Glutamatergic neuron (in vitro differentiated cells): ENCODE measurements around the gene UNC79. TPM values are rescaled to one million over a fixed set of nuclear protein-coding genes. Genes with fewer than 3 reads are reported as not detected.
A peak's percentile ranks its signal among the peaks of the same experiment; 100 is the strongest.

Source experiments
- DNase-seq: peaks from one replicate; pipeline ENCODE4 v3.0.0; 2022
- H3K27ac Mint-ChIP-seq: one replicate; pipeline ENCODE4 v1.8.0; 2020; ENCODE audit warnings: mild to moderate bottlenecking, mixed read lengths, inconsistent platforms; ENCODE audit not compliant: unreplicated experiment
- H3K27me3 Mint-ChIP-seq: one replicate; pipeline ENCODE4 v1.8.0; 2020; ENCODE audit warnings: mild to moderate bottlenecking, moderate library complexity, mixed read lengths, inconsistent platforms; ENCODE audit not compliant: unreplicated experiment
- H3K36me3 Mint-ChIP-seq: one replicate; pipeline ENCODE4 v1.8.0; 2020; ENCODE audit warnings: mild to moderate bottlenecking, mixed read lengths, inconsistent platforms; ENCODE audit not compliant: unreplicated experiment
- H3K4me1 Mint-ChIP-seq: one replicate; pipeline ENCODE4 v1.8.0; 2020; ENCODE audit warnings: mild to moderate bottlenecking, low read depth, mixed read lengths, inconsistent platforms; ENCODE audit not compliant: unreplicated experiment
- H3K4me3 Mint-ChIP-seq: one replicate; pipeline ENCODE4 v1.8.0; 2020; ENCODE audit warnings: mild to moderate bottlenecking, mixed read lengths, inconsistent platforms; ENCODE audit not compliant: unreplicated experiment
- H3K9me3 Mint-ChIP-seq: one replicate; pipeline ENCODE4 v1.8.0; 2020; ENCODE audit warnings: mild to moderate bottlenecking, moderate library complexity, mixed read lengths, inconsistent platforms; ENCODE audit not compliant: unreplicated experiment
- total RNA-seq: library from RNA; stranded (reverse); fragmentation: NEBNext Ultra II Directional; extraction: Animal tissue kit (Norgen Biotek cat#: 25700); gene quantifications from one replicate; pipeline ENCODE4 v1.2.1, GENCODE V29; 2021; ENCODE audit not compliant: unreplicated experiment
- TF ChIP-seq, protein P1 (sequence below): fragments of 200-600 bp; sonication (generic); IDR thresholded peaks from one replicate; pipeline ENCODE4 v1.5.0; 2021; ENCODE audit not compliant: partially characterized antibody, unreplicated experiment

Gene UNC79
- total RNA-seq, 1 donor from 2014 or later, result 29.5 TPM

DNA sequence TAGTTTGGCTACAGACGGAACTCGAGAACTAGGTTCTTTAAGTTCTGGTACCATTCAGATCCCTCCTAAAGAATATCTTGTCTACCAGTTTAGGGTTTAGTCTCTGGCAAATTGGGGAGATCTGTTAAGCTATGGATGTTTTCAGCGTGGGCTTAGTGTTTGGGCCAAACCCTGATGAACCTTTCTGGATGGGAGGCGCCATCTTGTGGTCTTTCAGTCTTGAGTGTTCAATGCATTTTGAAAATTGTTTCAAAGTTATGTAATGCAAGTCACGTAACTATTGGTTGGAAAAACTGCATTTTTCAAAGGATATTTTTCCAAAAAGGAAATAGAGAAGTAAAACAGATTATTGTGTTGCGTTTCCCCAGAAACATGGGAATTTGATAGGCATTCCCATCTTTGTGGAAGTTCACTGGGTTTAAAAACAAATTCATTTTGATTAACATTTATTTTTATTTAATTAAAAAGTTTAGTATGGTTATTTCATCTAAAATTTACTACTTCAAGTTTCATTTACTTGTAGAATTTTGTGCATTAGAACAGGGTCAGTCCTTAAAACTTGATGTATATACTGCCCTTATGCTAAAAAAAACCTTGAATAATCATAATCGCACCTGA lies 188.5 kb downstream of the UNC79 start:
- TF ChIP-seq, protein P1, sequence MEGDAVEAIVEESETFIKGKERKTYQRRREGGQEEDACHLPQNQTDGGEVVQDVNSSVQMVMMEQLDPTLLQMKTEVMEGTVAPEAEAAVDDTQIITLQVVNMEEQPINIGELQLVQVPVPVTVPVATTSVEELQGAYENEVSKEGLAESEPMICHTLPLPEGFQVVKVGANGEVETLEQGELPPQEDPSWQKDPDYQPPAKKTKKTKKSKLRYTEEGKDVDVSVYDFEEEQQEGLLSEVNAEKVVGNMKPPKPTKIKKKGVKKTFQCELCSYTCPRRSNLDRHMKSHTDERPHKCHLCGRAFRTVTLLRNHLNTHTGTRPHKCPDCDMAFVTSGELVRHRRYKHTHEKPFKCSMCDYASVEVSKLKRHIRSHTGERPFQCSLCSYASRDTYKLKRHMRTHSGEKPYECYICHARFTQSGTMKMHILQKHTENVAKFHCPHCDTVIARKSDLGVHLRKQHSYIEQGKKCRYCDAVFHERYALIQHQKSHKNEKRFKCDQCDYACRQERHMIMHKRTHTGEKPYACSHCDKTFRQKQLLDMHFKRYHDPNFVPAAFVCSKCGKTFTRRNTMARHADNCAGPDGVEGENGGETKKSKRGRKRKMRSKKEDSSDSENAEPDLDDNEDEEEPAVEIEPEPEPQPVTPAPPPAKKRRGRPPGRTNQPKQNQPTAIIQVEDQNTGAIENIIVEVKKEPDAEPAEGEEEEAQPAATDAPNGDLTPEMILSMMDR, result peak; percentile 48
- peak; percentile 45 for DNase-seq
- H3K4me1 Mint-ChIP-seq, result no peaks in the 10 kb centered on the region
- H3K36me3 Mint-ChIP-seq, result no peaks in the 10 kb centered on the region
- H3K4me3 Mint-ChIP-seq, result no peak overlapping the region
- no peaks in the 10 kb centered on the region for H3K27me3 Mint-ChIP-seq
- no peaks in the 10 kb centered on the region for H3K9me3 Mint-ChIP-seq
- H3K27ac Mint-ChIP-seq, result no peak overlapping the region

- H3K4me3 Mint-ChIP-seq, result no peak overlapping the region
- H3K4me1 Mint-ChIP-seq, result peaks cover 11% of the 10 kb centered on the region
- DNase-seq, result no peak
- no peaks in the 10 kb centered on the region for H3K36me3 Mint-ChIP-seq
- TF ChIP-seq, protein P1, result no peak
- H3K27ac Mint-ChIP-seq, result no peak overlapping the region
- peaks cover 1% of the 10 kb centered on the region for H3K9me3 Mint-ChIP-seq
- H3K27me3 Mint-ChIP-seq, result no peaks in the 10 kb centered on the region
Measured at GRCh38 chr14:93628048-93628447, 197.3 kb downstream of the UNC79 start.

DNA sequence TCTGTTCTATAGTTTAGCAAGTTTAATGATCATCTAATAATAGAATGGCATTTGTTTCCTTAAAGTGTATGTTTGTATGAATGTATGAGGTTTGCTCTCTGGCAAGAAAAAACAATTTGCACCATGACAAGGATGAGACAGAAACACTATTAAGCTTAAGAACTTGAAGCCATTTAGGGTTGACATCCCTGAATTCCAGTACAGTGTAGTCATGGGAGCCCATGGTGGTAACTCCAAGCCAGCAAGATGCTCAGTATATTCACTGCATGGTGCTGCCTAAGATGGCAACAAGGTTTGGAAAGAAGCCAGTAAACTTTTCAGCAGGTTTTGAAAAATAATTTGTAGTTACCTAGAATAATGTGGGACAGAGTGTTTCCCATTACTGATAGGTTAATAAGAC lies 198.9 kb downstream of the UNC79 start:
- Mint-ChIP-seq H3K4me3 (no peak overlapping the region), H3K9me3 (peaks cover 1% of the 10 kb centered on the region), H3K4me1 (peaks cover 9% of the 10 kb centered on the region), H3K36me3 (no peaks in the 10 kb centered on the region), H3K27me3 (no peaks in the 10 kb centered on the region), H3K27ac (no peak overlapping the region)
- TF ChIP-seq, protein P1, result no peak
- DNase-seq, result no peak

- H3K27ac Mint-ChIP-seq, result no peak overlapping the region
Measured at GRCh38 chr14:93638790-93639189, 208.1 kb downstream of the UNC79 start.

GRCh38 chr14:93643127-93643526 lies 212.4 kb downstream of the UNC79 start:
- no peak overlapping the region for H3K4me3 Mint-ChIP-seq
- no peaks in the 10 kb centered on the region for H3K4me1 Mint-ChIP-seq
- no peaks in the 10 kb centered on the region for H3K9me3 Mint-ChIP-seq
- H3K27ac Mint-ChIP-seq, result no peak overlapping the region
- TF ChIP-seq, protein P1, result no peak
- no peak for DNase-seq
- H3K36me3 Mint-ChIP-seq, result peaks cover 19% of the 10 kb centered on the region
- H3K27me3 Mint-ChIP-seq, result no peaks in the 10 kb centered on the region

More at GRCh38 chr14:93638790-93639189, 208.1 kb downstream of the UNC79 start:
- peaks cover 2% of the 10 kb centered on the region for H3K9me3 Mint-ChIP-seq
- peaks cover 24% of the 10 kb centered on the region for H3K36me3 Mint-ChIP-seq
- TF ChIP-seq, protein P1, result no peak
- DNase-seq, result no peak
- no peaks in the 10 kb centered on the region for H3K27me3 Mint-ChIP-seq
- no peaks in the 10 kb centered on the region for H3K4me1 Mint-ChIP-seq
- no peak overlapping the region for H3K4me3 Mint-ChIP-seq
